ENCODE results near the gene USF3. TPM values are rescaled to one million over a fixed set of nuclear protein-coding genes. Genes with fewer than 3 reads are reported as not detected.

USF3 gene
- total RNA-seq, 1 experiment from 2014 or later = 13.5 TPM

DNA sequence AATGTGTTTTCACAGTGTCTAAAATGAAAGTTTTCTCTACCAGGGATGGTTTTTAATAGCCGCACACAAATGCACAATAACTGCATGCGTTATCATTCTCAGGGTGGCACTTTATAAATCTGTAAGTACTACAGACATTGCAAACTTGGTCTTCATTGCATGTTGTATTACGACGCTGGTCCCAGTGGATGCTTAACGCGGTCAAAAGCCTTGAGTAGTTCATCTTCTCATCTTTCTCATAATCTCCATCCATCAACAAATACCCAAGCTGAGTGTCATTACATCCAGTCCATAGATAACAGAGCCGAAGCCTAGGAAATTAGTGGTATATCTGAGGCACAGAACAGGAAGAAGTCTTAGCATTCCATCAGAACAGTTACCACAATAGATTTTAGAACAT lies 72.6 kb downstream of the USF3 start:
- Histone ChIP-seq H3K36me3 (ENCODE audit: control insufficient read depth in 1 of 2, insufficient read depth in 2 of 2, low read length in 2 of 2) (no peaks in the 10 kb centered on the region), H3K27ac (ENCODE audit: low read depth, low read length) (no peak overlapping the region), H3K4me1 (ENCODE audit: control insufficient read depth in 1 of 2, insufficient read depth in 2 of 2, low read length in 2 of 2) (peaks cover 0 to 9% of the 10 kb centered on the region in 2 experiments; a peak in 1 of 4 replicates), H3K27me3 (ENCODE audit: insufficient read depth, low read length) (no peaks in the 10 kb centered on the region), H3K9ac (ENCODE audit: low read length) (no peak overlapping the region), H3K9me2 (ENCODE audit: insufficient read depth) (no peaks in the 10 kb centered on the region), H3K9me3 (ENCODE audit: control insufficient read depth in 1 of 2, insufficient read depth in 1 of 2, low read depth in 1 of 2, low read length in 2 of 2) (no peaks in the 10 kb centered on the region), H4K20me1 (ENCODE audit: insufficient read depth) (no peaks in the 10 kb centered on the region), H2AFZ (ENCODE audit: low read depth, low read length, poor library complexity, severe bottlenecking) (no peak overlapping the region), H3K4me2 (ENCODE audit: low read length) (no peak overlapping the region), H3K4me3 (replicated peaks in 1 of 2; ENCODE audit: low read depth in 1 of 2, low read length in 2 of 2) (no peak overlapping the region), H3K79me2 (ENCODE audit: insufficient read depth, low read length) (no peaks in the 10 kb centered on the region)
- RAD21 ChIA-PET (ENCODE audit: low non-redundant PET in 1 of 2, low total read pairs in 2 of 2, uncharacterized antibody in 2 of 2, unreplicated experiment in 2 of 2) = no interaction called here
- TF ChIP-seq ZFX (IDR thresholded peaks at IDR 0.05) (no peak), RAD21 (IDR thresholded peaks at IDR 0.05; ENCODE audit: low read depth) (no peak), CBX3 (IDR thresholded peaks at IDR 0.05; ENCODE audit: low read depth) (no peak)
- TF ChIP-seq, protein P1, sequence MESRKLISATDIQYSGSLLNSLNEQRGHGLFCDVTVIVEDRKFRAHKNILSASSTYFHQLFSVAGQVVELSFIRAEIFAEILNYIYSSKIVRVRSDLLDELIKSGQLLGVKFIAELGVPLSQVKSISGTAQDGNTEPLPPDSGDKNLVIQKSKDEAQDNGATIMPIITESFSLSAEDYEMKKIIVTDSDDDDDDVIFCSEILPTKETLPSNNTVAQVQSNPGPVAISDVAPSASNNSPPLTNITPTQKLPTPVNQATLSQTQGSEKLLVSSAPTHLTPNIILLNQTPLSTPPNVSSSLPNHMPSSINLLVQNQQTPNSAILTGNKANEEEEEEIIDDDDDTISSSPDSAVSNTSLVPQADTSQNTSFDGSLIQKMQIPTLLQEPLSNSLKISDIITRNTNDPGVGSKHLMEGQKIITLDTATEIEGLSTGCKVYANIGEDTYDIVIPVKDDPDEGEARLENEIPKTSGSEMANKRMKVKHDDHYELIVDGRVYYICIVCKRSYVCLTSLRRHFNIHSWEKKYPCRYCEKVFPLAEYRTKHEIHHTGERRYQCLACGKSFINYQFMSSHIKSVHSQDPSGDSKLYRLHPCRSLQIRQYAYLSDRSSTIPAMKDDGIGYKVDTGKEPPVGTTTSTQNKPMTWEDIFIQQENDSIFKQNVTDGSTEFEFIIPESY (IDR thresholded peaks at IDR 0.05; ENCODE audit: extremely low read depth, insufficient replicate concordance, low read length) = no peak
- CTCF ChIA-PET = no interaction called here
- DNase-seq (ENCODE audit: low read depth, low spot score) (no peak), ATAC-seq (no peak)
- intact Hi-C loops (cut with micrococcal nuclease) = loop anchor here (10.0 kb wide), 2 partner anchors 329 to 979 kb away; partner anchors contain the start of gene CCDC80
- POLR2A ChIA-PET = no interaction called here
- no TSS peak for BruUV-seq (replicated peaks)

DNA sequence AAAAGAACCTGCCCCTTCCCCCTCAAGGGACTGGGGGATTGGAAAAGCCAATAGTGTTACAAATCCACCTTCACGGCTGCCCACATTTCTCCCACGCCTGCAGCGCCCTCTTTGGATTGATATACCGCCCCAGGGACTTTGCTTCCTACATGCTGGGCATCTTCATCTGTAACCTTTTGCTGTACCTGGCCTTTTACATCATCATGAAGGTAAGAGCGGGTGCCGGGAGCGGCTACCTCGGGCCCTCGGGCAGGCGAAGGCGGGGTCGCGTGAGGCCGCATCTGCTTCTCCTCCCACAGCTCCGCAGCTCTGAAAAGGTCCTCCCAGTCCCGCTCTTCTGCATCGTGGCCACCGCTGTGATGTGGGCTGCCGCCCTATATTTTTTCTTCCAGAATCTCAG lies 73.1 kb downstream of the USF3 start:
- no peak for ATAC-seq

More for the DNA sequence above, 73.1 kb downstream of the USF3 start:
- Histone ChIP-seq H3K36me3 (ENCODE audit: control insufficient read depth in 1 of 2, insufficient read depth in 2 of 2, low read length in 2 of 2) (no peaks in the 10 kb centered on the region), H3K4me3 (replicated peaks in 1 of 2; ENCODE audit: low read depth in 1 of 2, low read length in 2 of 2) (no peak overlapping the region), H3K9me3 (ENCODE audit: control insufficient read depth in 1 of 2, insufficient read depth in 1 of 2, low read depth in 1 of 2, low read length in 2 of 2) (no peaks in the 10 kb centered on the region), H3K9ac (ENCODE audit: low read length) (no peak overlapping the region), H3K9me2 (ENCODE audit: insufficient read depth) (no peaks in the 10 kb centered on the region), H4K20me1 (ENCODE audit: insufficient read depth) (no peaks in the 10 kb centered on the region), H3K4me1 (ENCODE audit: control insufficient read depth in 1 of 2, insufficient read depth in 2 of 2, low read length in 2 of 2) (peaks cover 0 to 9% of the 10 kb centered on the region in 2 experiments; a peak in 1 of 4 replicates), H3K79me2 (ENCODE audit: insufficient read depth, low read length) (no peaks in the 10 kb centered on the region), H3K27me3 (ENCODE audit: insufficient read depth, low read length) (no peaks in the 10 kb centered on the region), H3K27ac (ENCODE audit: low read depth, low read length) (no peak overlapping the region), H2AFZ (ENCODE audit: low read depth, low read length, poor library complexity, severe bottlenecking) (no peak overlapping the region), H3K4me2 (ENCODE audit: low read length) (no peak overlapping the region)
- BruUV-seq (replicated peaks) = no TSS peak
- ChIA-PET POLR2A (no interaction called here), RAD21 (ENCODE audit: low non-redundant PET in 1 of 2, low total read pairs in 2 of 2, uncharacterized antibody in 2 of 2, unreplicated experiment in 2 of 2) (no interaction called here), CTCF (no interaction called here)
- TF ChIP-seq RAD21 (IDR thresholded peaks at IDR 0.05; ENCODE audit: low read depth) (peak; percentile 26; the same call in 1 of the 2 replicates), CBX3 (IDR thresholded peaks at IDR 0.05; ENCODE audit: low read depth) (no peak), SIN3A (IDR thresholded peaks at IDR 0.05; ENCODE audit: low read depth) (no peak), TCF7L2 (IDR thresholded peaks at IDR 0.05; ENCODE audit: borderline replicate concordance, extremely low read depth, insufficient read depth, insufficient read length) (no peak), ELF1 (IDR thresholded peaks at IDR 0.05; ENCODE audit: borderline replicate concordance, low read depth) (no peak), FOSL1 (IDR thresholded peaks at IDR 0.05; ENCODE audit: low read depth) (no peak), POLR2AphosphoS5 (IDR thresholded peaks at IDR 0.05; ENCODE audit: low read depth, low read length) (no peak)
- TF ChIP-seq, protein P2, sequence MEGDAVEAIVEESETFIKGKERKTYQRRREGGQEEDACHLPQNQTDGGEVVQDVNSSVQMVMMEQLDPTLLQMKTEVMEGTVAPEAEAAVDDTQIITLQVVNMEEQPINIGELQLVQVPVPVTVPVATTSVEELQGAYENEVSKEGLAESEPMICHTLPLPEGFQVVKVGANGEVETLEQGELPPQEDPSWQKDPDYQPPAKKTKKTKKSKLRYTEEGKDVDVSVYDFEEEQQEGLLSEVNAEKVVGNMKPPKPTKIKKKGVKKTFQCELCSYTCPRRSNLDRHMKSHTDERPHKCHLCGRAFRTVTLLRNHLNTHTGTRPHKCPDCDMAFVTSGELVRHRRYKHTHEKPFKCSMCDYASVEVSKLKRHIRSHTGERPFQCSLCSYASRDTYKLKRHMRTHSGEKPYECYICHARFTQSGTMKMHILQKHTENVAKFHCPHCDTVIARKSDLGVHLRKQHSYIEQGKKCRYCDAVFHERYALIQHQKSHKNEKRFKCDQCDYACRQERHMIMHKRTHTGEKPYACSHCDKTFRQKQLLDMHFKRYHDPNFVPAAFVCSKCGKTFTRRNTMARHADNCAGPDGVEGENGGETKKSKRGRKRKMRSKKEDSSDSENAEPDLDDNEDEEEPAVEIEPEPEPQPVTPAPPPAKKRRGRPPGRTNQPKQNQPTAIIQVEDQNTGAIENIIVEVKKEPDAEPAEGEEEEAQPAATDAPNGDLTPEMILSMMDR (IDR thresholded peaks at IDR 0.05 in 2 of 3, conservative IDR thresholded peaks at IDR 0.05 in 1 of 3; ENCODE audit: borderline replicate concordance in 1 of 3, insufficient read depth in 1 of 3, low read depth in 2 of 3, low read length in 2 of 3) = 0 out of 6 replicates have a peak, but pooled peaks of 1 of the 3 experiments have one; percentile 2
- TF ChIP-seq, protein P3, sequence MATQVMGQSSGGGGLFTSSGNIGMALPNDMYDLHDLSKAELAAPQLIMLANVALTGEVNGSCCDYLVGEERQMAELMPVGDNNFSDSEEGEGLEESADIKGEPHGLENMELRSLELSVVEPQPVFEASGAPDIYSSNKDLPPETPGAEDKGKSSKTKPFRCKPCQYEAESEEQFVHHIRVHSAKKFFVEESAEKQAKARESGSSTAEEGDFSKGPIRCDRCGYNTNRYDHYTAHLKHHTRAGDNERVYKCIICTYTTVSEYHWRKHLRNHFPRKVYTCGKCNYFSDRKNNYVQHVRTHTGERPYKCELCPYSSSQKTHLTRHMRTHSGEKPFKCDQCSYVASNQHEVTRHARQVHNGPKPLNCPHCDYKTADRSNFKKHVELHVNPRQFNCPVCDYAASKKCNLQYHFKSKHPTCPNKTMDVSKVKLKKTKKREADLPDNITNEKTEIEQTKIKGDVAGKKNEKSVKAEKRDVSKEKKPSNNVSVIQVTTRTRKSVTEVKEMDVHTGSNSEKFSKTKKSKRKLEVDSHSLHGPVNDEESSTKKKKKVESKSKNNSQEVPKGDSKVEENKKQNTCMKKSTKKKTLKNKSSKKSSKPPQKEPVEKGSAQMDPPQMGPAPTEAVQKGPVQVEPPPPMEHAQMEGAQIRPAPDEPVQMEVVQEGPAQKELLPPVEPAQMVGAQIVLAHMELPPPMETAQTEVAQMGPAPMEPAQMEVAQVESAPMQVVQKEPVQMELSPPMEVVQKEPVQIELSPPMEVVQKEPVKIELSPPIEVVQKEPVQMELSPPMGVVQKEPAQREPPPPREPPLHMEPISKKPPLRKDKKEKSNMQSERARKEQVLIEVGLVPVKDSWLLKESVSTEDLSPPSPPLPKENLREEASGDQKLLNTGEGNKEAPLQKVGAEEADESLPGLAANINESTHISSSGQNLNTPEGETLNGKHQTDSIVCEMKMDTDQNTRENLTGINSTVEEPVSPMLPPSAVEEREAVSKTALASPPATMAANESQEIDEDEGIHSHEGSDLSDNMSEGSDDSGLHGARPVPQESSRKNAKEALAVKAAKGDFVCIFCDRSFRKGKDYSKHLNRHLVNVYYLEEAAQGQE (IDR thresholded peaks at IDR 0.05; ENCODE audit: low read depth) = no peak
- DNase-seq (ENCODE audit: low read depth, low spot score) = no peak
- intact Hi-C loops (cut with micrococcal nuclease) = loop anchor here (10.0 kb wide), 2 partner anchors 329 to 979 kb away; partner anchors contain the start of gene CCDC80
